SU-DHL-6 (cell line): Measurements from ENCODE around the gene LOXL4.

Experiments used
- CTCF ChIP-seq: fragments of 200-600 bp; sonication (generic); IDR thresholded peaks from one replicate; pipeline ENCODE4 v1.5.1; 2017; ENCODE audit warnings: antibody characterized with exemption, mild to moderate bottlenecking, low read length, moderate library complexity; ENCODE audit not compliant: insufficient read depth, poor library complexity, severe bottlenecking
- EZH2phosphoT487 ChIP-seq: fragments of 200-600 bp; sonication (generic), shearing (Covaris generic); conservative IDR thresholded peaks from 2 replicates; pipeline ENCODE4 v1.6.1; 2018; ENCODE audit warnings: mild to moderate bottlenecking, antibody characterized with exemption, low read length, moderate library complexity, mixed read lengths

DNA sequence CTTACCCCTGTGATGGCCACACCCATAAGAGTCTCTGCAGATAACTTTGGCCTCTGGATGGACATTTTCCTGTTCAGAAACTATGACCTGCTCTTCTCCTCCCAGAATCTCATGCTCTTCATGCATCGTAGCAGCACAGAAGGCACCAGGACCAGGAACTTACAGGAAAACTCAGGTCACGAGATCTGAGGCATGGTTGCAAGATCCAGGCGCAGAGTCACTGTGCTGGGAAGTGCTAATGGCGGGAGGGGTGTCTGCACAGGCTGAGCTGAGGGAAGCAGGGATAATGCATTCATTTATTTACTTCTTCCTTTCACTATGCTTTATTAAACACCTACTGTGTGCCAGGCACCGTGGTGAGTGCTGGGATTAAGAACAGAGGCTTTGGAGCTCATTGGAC is 48.2 kb upstream of the LOXL4 start:
- TF ChIP-seq CTCF (no peak), EZH2phosphoT487 (no peak)
